Nephron progenitor cell (in vitro differentiated cells): ENCODE results near the gene CXCR4.
"Not testable (repeated sequence)": the region's sequence is repeated elsewhere in the genome, so short reads cannot be mapped to it uniquely, and the experiment has no call there.

ENCODE experiments used
- DNase-seq: peaks from one replicate; pipeline ENCODE4 v3.0.0; 2021
- H3K27ac Mint-ChIP-seq: 2 replicates; pipeline ENCODE4 v1.8.0; 2021; ENCODE audit warnings: mild to moderate bottlenecking, moderate library complexity, mixed read lengths
- H3K27me3 Mint-ChIP-seq: 2 replicates; pipeline ENCODE4 v1.8.0; 2021; ENCODE audit warnings: mild to moderate bottlenecking, low read depth, mixed read lengths; ENCODE audit not compliant: poor library complexity
- H3K36me3 Mint-ChIP-seq: 2 replicates; pipeline ENCODE4 v1.8.0; 2021; ENCODE audit warnings: low read depth, mixed read lengths
- H3K4me1 Mint-ChIP-seq: 2 replicates; pipeline ENCODE4 v1.8.0; 2021; ENCODE audit warnings: mixed read lengths
- H3K4me3 Mint-ChIP-seq: 2 replicates; pipeline ENCODE4 v1.8.0; 2021; ENCODE audit warnings: mild to moderate bottlenecking, moderate library complexity, mixed read lengths
- H3K9me3 Mint-ChIP-seq: 2 replicates; pipeline ENCODE4 v1.8.0; 2021; ENCODE audit warnings: mild to moderate bottlenecking, moderate library complexity, mixed read lengths
- TF ChIP-seq, protein P1 (sequence below): fragments of 200-600 bp; sonication (generic); IDR thresholded peaks from 2 replicates; pipeline ENCODE4 v1.5.0; 2021; ENCODE audit warnings: antibody characterized with exemption

CXCR4 gene

GRCh38 chr2:136098441-136098840 is 19.5 kb downstream of the CXCR4 start:
- H3K27ac Mint-ChIP-seq = no peak overlapping the region
- no peaks in the 10 kb centered on the region for H3K27me3 Mint-ChIP-seq
- TF ChIP-seq, protein P1, sequence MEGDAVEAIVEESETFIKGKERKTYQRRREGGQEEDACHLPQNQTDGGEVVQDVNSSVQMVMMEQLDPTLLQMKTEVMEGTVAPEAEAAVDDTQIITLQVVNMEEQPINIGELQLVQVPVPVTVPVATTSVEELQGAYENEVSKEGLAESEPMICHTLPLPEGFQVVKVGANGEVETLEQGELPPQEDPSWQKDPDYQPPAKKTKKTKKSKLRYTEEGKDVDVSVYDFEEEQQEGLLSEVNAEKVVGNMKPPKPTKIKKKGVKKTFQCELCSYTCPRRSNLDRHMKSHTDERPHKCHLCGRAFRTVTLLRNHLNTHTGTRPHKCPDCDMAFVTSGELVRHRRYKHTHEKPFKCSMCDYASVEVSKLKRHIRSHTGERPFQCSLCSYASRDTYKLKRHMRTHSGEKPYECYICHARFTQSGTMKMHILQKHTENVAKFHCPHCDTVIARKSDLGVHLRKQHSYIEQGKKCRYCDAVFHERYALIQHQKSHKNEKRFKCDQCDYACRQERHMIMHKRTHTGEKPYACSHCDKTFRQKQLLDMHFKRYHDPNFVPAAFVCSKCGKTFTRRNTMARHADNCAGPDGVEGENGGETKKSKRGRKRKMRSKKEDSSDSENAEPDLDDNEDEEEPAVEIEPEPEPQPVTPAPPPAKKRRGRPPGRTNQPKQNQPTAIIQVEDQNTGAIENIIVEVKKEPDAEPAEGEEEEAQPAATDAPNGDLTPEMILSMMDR = no peak
- peaks cover 1% of the 10 kb centered on the region for H3K4me1 Mint-ChIP-seq
- H3K4me3 Mint-ChIP-seq = no peak overlapping the region
- no peaks in the 10 kb centered on the region for H3K9me3 Mint-ChIP-seq
- H3K36me3 Mint-ChIP-seq = no peaks in the 10 kb centered on the region
- no peak for DNase-seq

DNA sequence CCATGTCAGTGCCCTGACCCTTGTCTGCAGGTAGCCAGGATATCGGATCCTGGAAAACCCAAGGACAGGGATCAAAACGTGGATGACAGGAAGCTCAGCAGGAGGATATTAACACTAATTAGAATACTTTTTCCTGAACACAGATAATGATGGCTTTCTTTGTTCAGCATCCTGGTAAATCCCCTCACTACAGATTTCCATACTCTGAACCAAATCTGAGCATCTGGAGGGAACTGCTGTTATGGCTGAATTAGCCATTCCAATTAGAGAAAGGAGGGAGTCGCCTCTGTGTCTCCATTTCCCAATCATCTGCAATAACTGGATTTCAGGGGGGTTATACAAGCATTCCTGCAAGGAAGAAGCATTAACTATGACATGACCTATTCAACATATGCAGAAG is 24.4 kb downstream of the CXCR4 start:
- DNase-seq = no peak
- Mint-ChIP-seq H3K4me1 (peaks cover 10% of the 10 kb centered on the region), H3K36me3 (peaks cover 4% of the 10 kb centered on the region), H3K9me3 (peaks cover 6% of the 10 kb centered on the region), H3K27me3 (no peaks in the 10 kb centered on the region), H3K4me3 (no peak overlapping the region), H3K27ac (no peak overlapping the region)
- TF ChIP-seq, protein P1 = no peak

DNA sequence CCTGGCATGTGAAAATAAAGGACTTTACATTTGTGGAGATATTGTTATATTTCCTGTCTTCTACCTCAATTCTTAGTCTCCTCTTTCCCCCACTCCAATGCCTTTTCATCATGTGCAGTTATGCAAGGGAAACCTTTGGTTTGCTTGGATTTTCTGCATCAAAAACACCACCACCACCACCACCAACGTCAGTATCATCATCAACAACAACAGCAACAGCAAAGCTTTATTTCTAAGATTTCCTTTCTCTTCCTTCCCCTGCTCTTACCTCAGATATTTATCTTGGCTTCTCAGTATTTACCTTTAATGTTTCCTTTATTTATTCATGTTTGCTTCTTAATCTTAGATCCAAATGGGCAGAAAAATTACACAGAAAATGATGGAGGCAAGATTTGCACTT is 26.1 kb downstream of the CXCR4 start:
- Mint-ChIP-seq H3K4me1 (peaks cover 14% of the 10 kb centered on the region), H3K27me3 (no peaks in the 10 kb centered on the region), H3K9me3 (peaks cover 11% of the 10 kb centered on the region), H3K27ac (no peak overlapping the region), H3K36me3 (peaks cover 4% of the 10 kb centered on the region), H3K4me3 (no peak overlapping the region)
- TF ChIP-seq, protein P1 = no peak
- no peak for DNase-seq

DNA sequence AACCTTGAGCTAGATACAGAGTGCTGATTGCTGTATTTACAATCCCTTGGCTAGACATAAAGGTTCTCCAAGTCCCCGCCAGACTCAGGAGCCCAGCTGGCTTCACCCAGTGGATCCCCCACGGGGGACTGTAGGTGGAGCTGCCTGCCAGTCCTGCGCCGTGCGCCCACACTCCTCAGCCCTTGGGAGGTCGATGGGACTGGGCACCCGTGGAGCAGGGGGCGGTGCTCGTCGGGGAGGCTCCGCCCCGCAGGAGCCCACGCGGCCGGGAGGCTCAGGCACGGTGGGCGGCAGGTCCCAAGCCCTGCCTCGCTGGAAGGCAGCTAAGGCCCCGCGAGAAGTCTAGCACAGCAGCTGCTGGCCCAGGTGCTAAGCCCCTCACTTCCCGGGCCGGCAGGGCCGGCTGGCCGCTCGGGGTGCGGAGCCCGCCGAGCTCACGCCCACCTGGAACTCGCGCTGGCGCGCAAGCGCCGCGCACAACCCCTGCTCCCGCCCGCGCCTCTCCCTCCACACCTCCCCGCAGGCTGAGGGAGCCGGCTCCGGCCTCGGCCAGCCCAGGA is 30.0 kb downstream of the CXCR4 start:
- Mint-ChIP-seq H3K9me3 (peaks cover 11% of the 10 kb centered on the region), H3K4me1 (peaks cover 19% of the 10 kb centered on the region)
- H3K27ac Mint-ChIP-seq, H3K36me3 Mint-ChIP-seq, DNase-seq, H3K4me3 Mint-ChIP-seq, H3K27me3 Mint-ChIP-seq: not testable (repeated sequence)

- H3K4me1 Mint-ChIP-seq = peaks cover 22% of the 10 kb centered on the region
- H3K9me3 Mint-ChIP-seq = peaks cover 11% of the 10 kb centered on the region
- no peak overlapping the region for H3K4me3 Mint-ChIP-seq
- H3K27ac Mint-ChIP-seq = peak overlapping the region; percentile 74
- TF ChIP-seq, protein P1 = no peak
- peaks cover 4% of the 10 kb centered on the region for H3K36me3 Mint-ChIP-seq
- peaks cover 6% of the 10 kb centered on the region for H3K27me3 Mint-ChIP-seq
- no peak for DNase-seq
Observed at GRCh38 chr2:136086253-136087016, 31.5 kb downstream of the CXCR4 start.

DNA sequence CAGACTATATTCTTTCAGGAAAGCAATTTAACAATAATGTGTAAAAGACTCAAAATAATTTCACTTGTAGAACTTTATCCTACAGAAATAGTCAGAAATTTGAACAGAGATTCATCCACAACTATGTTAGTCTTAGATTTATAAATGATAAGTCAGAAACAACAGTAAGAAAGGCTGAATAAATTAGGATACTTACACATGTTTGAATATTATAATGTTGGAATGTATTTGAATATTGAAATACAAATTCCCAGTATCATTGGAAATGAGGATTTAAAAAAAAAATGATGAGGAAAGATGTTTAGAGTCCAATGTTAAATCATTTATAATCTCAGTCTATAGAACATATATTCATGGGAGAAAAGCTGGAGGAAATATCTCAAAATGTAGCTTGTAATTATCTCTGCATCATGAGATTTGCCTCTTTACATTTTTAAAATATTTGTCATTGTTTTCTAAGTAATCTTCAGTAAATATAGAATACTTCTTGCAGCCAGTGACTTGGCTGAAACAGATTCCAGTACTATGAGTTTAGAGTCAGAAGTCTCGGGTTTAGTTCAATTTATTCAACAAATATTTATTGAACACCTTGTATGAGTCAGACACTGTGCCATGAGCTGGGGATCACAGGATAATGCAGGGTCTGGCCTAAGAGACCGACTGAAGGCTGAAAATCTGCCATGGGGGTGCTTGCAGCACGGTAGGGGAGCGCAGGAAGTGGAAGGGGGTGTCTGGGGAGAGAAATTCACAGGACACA is 32.3 kb downstream of the CXCR4 start:
- no peak for DNase-seq
- Mint-ChIP-seq H3K36me3 (peaks cover 4% of the 10 kb centered on the region), H3K27ac (peak overlapping the region; percentile 65), H3K27me3 (peaks cover 6% of the 10 kb centered on the region), H3K4me3 (no peak overlapping the region), H3K4me1 (peaks cover 25% of the 10 kb centered on the region), H3K9me3 (peaks cover 11% of the 10 kb centered on the region)
- TF ChIP-seq, protein P1 = no peak
